ENCODE data around the gene SETD7.
"Not testable (repeated sequence)": the region's sequence is repeated elsewhere in the genome, so short reads cannot be mapped to it uniquely, and the experiment has no call there.

The SETD7 gene

GRCh38 chr4:139461022-139461628 is 94.9 kb downstream of the SETD7 start:
- DNase-seq: no peak

DNA sequence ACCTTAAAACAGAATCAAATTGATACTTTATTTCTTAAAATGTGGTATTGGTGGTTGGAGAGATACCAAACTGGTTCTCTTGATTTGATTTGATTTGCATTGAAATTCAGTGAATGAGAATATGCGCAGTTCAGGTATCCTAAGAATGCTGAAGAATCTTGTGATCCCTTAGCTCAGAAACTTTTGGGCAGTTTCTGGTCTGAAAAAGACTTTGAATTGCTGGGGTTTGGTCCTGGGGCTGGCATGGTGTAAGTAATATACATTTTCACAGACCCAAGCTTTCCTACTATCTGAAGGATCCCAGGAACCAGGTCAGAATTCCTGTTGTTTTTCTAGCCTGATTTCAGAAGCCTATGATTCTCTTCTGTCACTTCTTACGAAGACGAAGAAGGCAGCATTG is 95.5 kb downstream of the SETD7 start:
- no peak for DNase-seq

GRCh38 chr4:139458999-139459398 is 97.0 kb downstream of the SETD7 start:
- DNase-seq: no peak

- no peak for DNase-seq
These were observed 97.5 kb downstream of the SETD7 start for GRCh38 chr4:139458543-139458942.

DNA sequence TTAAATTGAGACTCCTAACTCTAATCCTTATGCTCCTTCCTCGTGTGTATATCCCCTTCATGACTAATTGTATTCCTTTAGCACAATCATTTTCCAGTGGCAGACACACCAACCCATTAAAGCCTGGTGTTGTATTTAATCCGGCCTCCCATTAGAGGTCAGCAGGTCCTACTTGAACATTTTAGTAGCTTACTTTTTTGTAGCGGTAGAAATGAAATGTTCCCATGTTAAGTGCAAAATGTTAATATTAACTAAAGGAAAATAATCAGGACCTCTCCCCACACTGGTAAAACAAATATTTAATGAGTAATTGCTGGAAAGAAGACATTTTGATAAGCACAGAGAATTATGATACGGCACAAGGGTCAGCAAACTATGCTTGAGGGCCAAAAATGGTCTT is 98.7 kb downstream of the SETD7 start:
- DNase-seq: no peak

DNA sequence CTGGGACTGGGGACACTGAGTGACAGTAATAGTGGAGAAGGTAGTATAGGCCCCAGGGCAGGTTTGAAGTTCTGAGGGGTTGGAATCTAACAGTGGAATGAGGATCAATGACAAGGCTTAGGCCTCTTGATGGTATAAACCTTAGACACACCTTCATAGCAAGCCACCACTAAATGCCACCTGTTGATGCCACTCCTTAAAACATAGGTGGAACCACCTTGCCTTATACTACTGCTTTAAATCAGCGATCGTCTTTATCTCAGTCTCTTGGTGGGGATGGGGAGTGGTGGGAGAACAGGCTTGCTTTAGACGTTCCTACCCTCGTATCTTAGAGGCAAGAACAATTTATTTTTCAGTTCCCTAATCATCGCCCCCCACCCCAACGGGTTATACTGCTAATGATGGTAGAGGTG is 100.9 kb downstream of the SETD7 start:
- no peak for DNase-seq

DNA sequence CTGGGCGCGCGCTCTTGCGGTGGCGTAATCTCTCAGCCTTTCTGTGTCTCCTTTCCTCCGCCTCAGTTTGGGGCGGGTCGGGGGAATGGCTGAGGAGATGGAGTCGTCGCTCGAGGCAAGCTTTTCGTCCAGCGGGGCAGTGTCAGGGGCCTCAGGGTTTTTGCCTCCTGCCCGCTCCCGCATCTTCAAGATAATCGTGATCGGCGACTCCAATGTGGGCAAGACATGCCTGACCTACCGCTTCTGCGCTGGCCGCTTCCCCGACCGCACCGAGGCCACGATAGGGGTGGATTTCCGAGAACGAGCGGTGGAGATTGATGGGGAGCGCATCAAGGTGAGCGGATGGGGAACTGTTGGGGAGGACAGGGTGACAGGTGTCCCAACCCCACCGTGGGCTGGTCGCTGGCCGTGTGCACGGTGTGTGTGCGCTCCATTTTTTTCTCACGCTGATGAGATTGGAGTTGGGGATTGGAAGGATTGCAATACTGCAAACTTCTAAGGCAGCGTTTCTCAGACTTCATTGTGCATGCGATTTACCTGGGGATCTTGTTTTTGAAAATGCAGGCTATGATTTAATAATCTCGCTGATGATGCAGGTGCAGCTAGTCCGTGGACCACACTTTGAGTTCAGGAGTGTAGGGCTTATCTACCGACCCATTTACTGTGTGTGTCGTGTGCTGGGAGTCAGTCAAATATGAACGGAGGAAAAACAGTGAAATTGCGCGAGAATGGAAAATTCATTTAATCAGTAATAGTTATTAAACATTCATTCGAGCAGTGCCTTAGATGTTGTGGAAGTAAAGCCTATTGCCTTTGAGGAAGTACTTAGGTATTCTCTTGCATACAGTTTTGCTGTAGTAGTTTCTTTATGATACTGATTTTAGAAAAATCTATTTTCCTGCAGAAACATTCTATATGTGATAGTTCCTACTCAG is 101.6 kb downstream of the SETD7 start, which contains the start of gene RAB33B:
Gene RAB33B, plus strand, starts transcription at position 11 of the 935 bp plus-strand sequence. Its CDS starts 75 bp downstream, at position 86.
- peak in 1 of 4 experiments; percentile 27 for DNase-seq

- DNase-seq: peak; percentile 92 to 94 (median 92)
These were observed 102.5 kb downstream of the SETD7 start for GRCh38 chr4:139453371-139454110.

GRCh38 chr4:139453041-139453370 is 103.0 kb downstream of the SETD7 start:
- DNase-seq: peak; percentile 47 to 61 (median 54)

- no peak for DNase-seq
These were observed 104.0 kb downstream of the SETD7 start for GRCh38 chr4:139451997-139452396.

- no peak for DNase-seq
These were observed 105.4 kb downstream of the SETD7 start for GRCh38 chr4:139450586-139450985.

DNA sequence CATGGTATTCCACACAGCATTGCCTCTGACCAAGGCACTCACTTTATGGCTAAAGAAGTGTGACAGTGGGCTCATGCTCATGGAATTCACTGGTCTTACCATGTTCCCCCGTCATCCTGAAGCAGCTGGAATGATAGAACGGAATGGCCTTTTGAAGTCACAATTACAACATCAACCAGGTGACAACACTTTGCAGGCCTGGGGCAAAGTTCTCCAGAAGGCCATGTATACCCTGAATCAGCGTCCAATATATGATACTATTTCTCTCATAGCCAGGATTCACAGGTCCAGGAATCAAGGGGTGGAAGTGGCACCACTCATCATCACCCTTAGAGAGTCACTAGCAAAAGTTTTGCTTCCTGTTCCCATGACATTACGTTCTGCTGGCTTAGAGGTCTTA is 108.9 kb downstream of the SETD7 start:
- DNase-seq: not testable (repeated sequence)

Measured in activated CD4-positive, CD25-positive, alpha-beta regulatory T cell (primary cell).